Stimulated activated naive CD8-positive, alpha-beta T cell treated with anti-CD3 and anti-CD28 coated beads, Interleukin-15, Interleukin-2, amounts not matched to agents 100 ng/mL and 50 ng/mL, for 24 hours (primary cell): ENCODE data around the gene GALNT10.

ENCODE experiments used
- H3K27ac Mint-ChIP-seq: one replicate; pipeline ENCODE4 v1.8.0; 2021; ENCODE audit warnings: mild to moderate bottlenecking, mixed read lengths
- H3K27me3 Mint-ChIP-seq: one replicate; pipeline ENCODE4 v1.8.0; 2021; ENCODE audit warnings: mixed read lengths
- H3K36me3 Mint-ChIP-seq: one replicate; pipeline ENCODE4 v1.8.0; 2021; ENCODE audit warnings: low read depth, mixed read lengths
- H3K4me1 Mint-ChIP-seq: one replicate; pipeline ENCODE4 v1.8.0; 2021; ENCODE audit warnings: low read depth, mixed read lengths
- H3K4me3 Mint-ChIP-seq: one replicate; pipeline ENCODE4 v1.8.0; 2021; ENCODE audit warnings: mild to moderate bottlenecking, mixed read lengths
- H3K9me3 Mint-ChIP-seq: one replicate; pipeline ENCODE4 v1.8.0; 2021; ENCODE audit warnings: mixed read lengths

GALNT10 gene

GRCh38 chr5:154390096-154390495, 199.6 kb downstream of the GALNT10 start:
- H3K27me3 Mint-ChIP-seq = no peaks in the 10 kb centered on the region
- H3K4me3 Mint-ChIP-seq = no peak overlapping the region
- H3K4me1 Mint-ChIP-seq = peaks cover 6% of the 10 kb centered on the region
- no peak overlapping the region for H3K27ac Mint-ChIP-seq
- H3K36me3 Mint-ChIP-seq = peaks cover 29% of the 10 kb centered on the region
- no peaks in the 10 kb centered on the region for H3K9me3 Mint-ChIP-seq

GRCh38 chr5:154390746-154391359, 200.3 kb downstream of the GALNT10 start:
- Mint-ChIP-seq H3K27ac (no peak overlapping the region), H3K36me3 (peaks cover 29% of the 10 kb centered on the region), H3K9me3 (no peaks in the 10 kb centered on the region), H3K4me1 (no peaks in the 10 kb centered on the region), H3K27me3 (no peaks in the 10 kb centered on the region), H3K4me3 (no peak overlapping the region)

GRCh38 chr5:154391788-154392187, 201.3 kb downstream of the GALNT10 start:
- H3K27ac Mint-ChIP-seq = no peak overlapping the region

GRCh38 chr5:154393850-154394249, 203.3 kb downstream of the GALNT10 start:
- Mint-ChIP-seq H3K27ac (no peak overlapping the region), H3K9me3 (no peaks in the 10 kb centered on the region), H3K27me3 (no peaks in the 10 kb centered on the region), H3K4me3 (no peak overlapping the region), H3K36me3 (peaks cover 25% of the 10 kb centered on the region), H3K4me1 (no peaks in the 10 kb centered on the region)

More at GRCh38 chr5:154391788-154392187, 201.3 kb downstream of the GALNT10 start:
- H3K9me3 Mint-ChIP-seq = no peaks in the 10 kb centered on the region
- H3K4me1 Mint-ChIP-seq = no peaks in the 10 kb centered on the region
- H3K36me3 Mint-ChIP-seq = peaks cover 29% of the 10 kb centered on the region
- H3K27me3 Mint-ChIP-seq = no peaks in the 10 kb centered on the region
- no peak overlapping the region for H3K4me3 Mint-ChIP-seq

GRCh38 chr5:154394307-154394706, 203.8 kb downstream of the GALNT10 start:
- Mint-ChIP-seq H3K27me3 (no peaks in the 10 kb centered on the region), H3K4me3 (no peak overlapping the region), H3K4me1 (no peaks in the 10 kb centered on the region), H3K36me3 (peaks cover 25% of the 10 kb centered on the region), H3K9me3 (no peaks in the 10 kb centered on the region), H3K27ac (no peak overlapping the region)

- Mint-ChIP-seq H3K9me3 (no peaks in the 10 kb centered on the region), H3K27me3 (no peaks in the 10 kb centered on the region), H3K36me3 (peaks cover 16% of the 10 kb centered on the region), H3K4me3 (no peak overlapping the region), H3K27ac (no peak overlapping the region), H3K4me1 (no peaks in the 10 kb centered on the region)
Measured at GRCh38 chr5:154395407-154396106, 205.0 kb downstream of the GALNT10 start.

GRCh38 chr5:154396128-154396527, 205.6 kb downstream of the GALNT10 start:
- Mint-ChIP-seq H3K4me3 (no peak overlapping the region), H3K36me3 (peaks cover 12% of the 10 kb centered on the region), H3K27me3 (no peaks in the 10 kb centered on the region), H3K27ac (no peak overlapping the region), H3K9me3 (no peaks in the 10 kb centered on the region), H3K4me1 (no peaks in the 10 kb centered on the region)

- Mint-ChIP-seq H3K4me1 (no peaks in the 10 kb centered on the region), H3K27me3 (no peaks in the 10 kb centered on the region), H3K27ac (no peak overlapping the region), H3K36me3 (peaks cover 4% of the 10 kb centered on the region), H3K9me3 (no peaks in the 10 kb centered on the region), H3K4me3 (no peak overlapping the region)
Measured at GRCh38 chr5:154397652-154398406, 207.3 kb downstream of the GALNT10 start.

GRCh38 chr5:154400678-154401077, 210.1 kb downstream of the GALNT10 start:
- no peaks in the 10 kb centered on the region for H3K9me3 Mint-ChIP-seq
- peaks cover 9% of the 10 kb centered on the region for H3K4me1 Mint-ChIP-seq
- H3K27ac Mint-ChIP-seq = no peak overlapping the region
- H3K4me3 Mint-ChIP-seq = no peak overlapping the region
- peaks cover 4% of the 10 kb centered on the region for H3K36me3 Mint-ChIP-seq
- no peaks in the 10 kb centered on the region for H3K27me3 Mint-ChIP-seq

- Mint-ChIP-seq H3K36me3 (peaks cover 4% of the 10 kb centered on the region), H3K27ac (no peak overlapping the region), H3K27me3 (no peaks in the 10 kb centered on the region), H3K9me3 (no peaks in the 10 kb centered on the region), H3K4me3 (no peak overlapping the region), H3K4me1 (peaks cover 9% of the 10 kb centered on the region)
Measured at GRCh38 chr5:154401355-154401754, 210.8 kb downstream of the GALNT10 start.

- H3K9me3 Mint-ChIP-seq = no peaks in the 10 kb centered on the region
- no peak overlapping the region for H3K27ac Mint-ChIP-seq
- H3K36me3 Mint-ChIP-seq = peaks cover 4% of the 10 kb centered on the region
- peaks cover 9% of the 10 kb centered on the region for H3K4me1 Mint-ChIP-seq
- no peak overlapping the region for H3K4me3 Mint-ChIP-seq
- no peaks in the 10 kb centered on the region for H3K27me3 Mint-ChIP-seq
Measured at GRCh38 chr5:154401931-154402330, 211.4 kb downstream of the GALNT10 start.

GRCh38 chr5:154402611-154403010, 212.1 kb downstream of the GALNT10 start:
- peaks cover 4% of the 10 kb centered on the region for H3K36me3 Mint-ChIP-seq
- H3K27ac Mint-ChIP-seq = peak overlapping the region; percentile 3
- no peak overlapping the region for H3K4me3 Mint-ChIP-seq
- no peaks in the 10 kb centered on the region for H3K9me3 Mint-ChIP-seq
- H3K27me3 Mint-ChIP-seq = no peaks in the 10 kb centered on the region
- peaks cover 9% of the 10 kb centered on the region for H3K4me1 Mint-ChIP-seq

GRCh38 chr5:154403234-154403633, 212.7 kb downstream of the GALNT10 start:
- Mint-ChIP-seq H3K4me3 (no peak overlapping the region), H3K36me3 (peaks cover 4% of the 10 kb centered on the region), H3K4me1 (peaks cover 9% of the 10 kb centered on the region), H3K9me3 (no peaks in the 10 kb centered on the region), H3K27ac (no peak overlapping the region), H3K27me3 (no peaks in the 10 kb centered on the region)

GRCh38 chr5:154403776-154404387, 213.3 kb downstream of the GALNT10 start:
- Mint-ChIP-seq H3K27me3 (no peaks in the 10 kb centered on the region), H3K36me3 (peaks cover 4% of the 10 kb centered on the region), H3K4me1 (peaks cover 9% of the 10 kb centered on the region), H3K4me3 (no peak overlapping the region), H3K9me3 (no peaks in the 10 kb centered on the region), H3K27ac (no peak overlapping the region)
